HCT116 (cell line): ENCODE data around the gene CPT2. TPM values are rescaled to one million over a fixed set of nuclear protein-coding genes. Genes with fewer than 3 reads are reported as not detected.

Experiments
- ATAC-seq: fragments of 200-7000 bp; cut with Tn5 transposase; 2 replicates; pipeline ENCODE4 v1.9.1; 2020; ENCODE audit warnings: mild to moderate bottlenecking, moderate library complexity
- BruUV-seq: library from RNA; stranded (reverse); fragments of 400-500 nt; replicated peaks from 2 replicates; lab custom pipeline; 2021; lab: Mats Ljungman, UMichigan
- CTCF ChIA-PET: fragments of 300-600 bp; sonication (Branson Sonifier 250); formaldehyde crosslinking; loops from one replicate; lab custom pipeline; 2021; ENCODE audit warnings: antibody characterized with exemption; lab: Charles Lee
- POLR2A ChIA-PET: fragments of 300-600, 350-600 bp; sonication (Branson Sonifier 250); formaldehyde crosslinking; loops from one replicate; lab custom pipeline; 2021; ENCODE audit warnings: antibody characterized with exemption; lab: Charles Lee
- RAD21 ChIA-PET, 2 experiments: fragments of 300-600 bp; sonication (Branson Sonifier 250); formaldehyde crosslinking; loops; one replicate each; lab custom pipeline; 2023; ENCODE audit warnings: low total read pairs in 2 of 2; ENCODE audit not compliant: uncharacterized antibody in 2 of 2, unreplicated experiment in 2 of 2, low non-redundant PET in 1 of 2; lab: Charles Lee
- DNase-seq: peaks from one replicate; pipeline ENCODE4 v3.0.0-alpha.2; 2010; ENCODE audit warnings: low read depth, low spot score
- H2AFZ ChIP-seq: fragments of 200-600 bp; shearing (Covaris generic), sonication (generic); 2 replicates; pipeline ENCODE4 v1.6.1; 2017; ENCODE audit warnings: low read depth, mixed run types, mixed read lengths, antibody characterized with exemption, low read length; ENCODE audit not compliant: poor library complexity, severe bottlenecking
- H3K27ac ChIP-seq: 2 replicates; pipeline ENCODE4 v1.5.1; 2012; ENCODE audit warnings: low read depth, low read length
- H3K27me3 ChIP-seq: fragments of 200-600 bp; sonication (generic); 2 replicates; pipeline ENCODE4 v1.6.1; 2016; ENCODE audit warnings: mixed run types, low read length, mixed read lengths; ENCODE audit not compliant: insufficient read depth
- H3K36me3 ChIP-seq, 2 experiments: fragments of 200-500 bp in 1 of 2; fragments of 200-600 bp in 1 of 2; sonication (Bioruptor generic) in 1 of 2; sonication (generic) in 1 of 2; 2 replicates each; pipeline versions ENCODE4 v1.5.1 to v1.6.1; 2014 to 2016; ENCODE audit warnings: low read length in 2 of 2, inconsistent platforms in 1 of 2, mixed read lengths in 1 of 2, mixed run types in 1 of 2; ENCODE audit not compliant: insufficient read depth in 2 of 2, control insufficient read depth in 1 of 2
- H3K4me1 ChIP-seq, 2 experiments: fragments of 200-600 bp in 1 of 2; sonication (generic) in 1 of 2; 2 replicates each; pipeline versions ENCODE4 v1.5.1 to v1.6.1; 2012 to 2017; ENCODE audit warnings: low read length in 2 of 2, inconsistent platforms in 1 of 2, mild to moderate bottlenecking in 1 of 2, mixed read lengths in 1 of 2, mixed run types in 1 of 2, moderate library complexity in 1 of 2; ENCODE audit not compliant: insufficient read depth in 2 of 2, control insufficient read depth in 1 of 2
- H3K4me2 ChIP-seq: fragments of 200-600 bp; sonication (generic); 2 replicates; pipeline ENCODE4 v1.6.1; 2017; ENCODE audit warnings: mixed run types, low read length, mixed read lengths
- H3K4me3 ChIP-seq, 2 experiments: fragments of 200-600 bp in 1 of 2; sonication (generic) in 1 of 2; replicated peaks in 1 of 2; 2 replicates each; pipeline ENCODE4 v1.5.1; 2011 to 2016; ENCODE audit warnings: low read length in 2 of 2, control low read depth in 1 of 2, low read depth in 1 of 2, mild to moderate bottlenecking in 1 of 2, mixed read lengths in 1 of 2, mixed run types in 1 of 2
- H3K79me2 ChIP-seq: fragments of 200-600 bp; sonication (generic); 2 replicates; pipeline ENCODE4 v1.6.1; 2017; ENCODE audit warnings: mild to moderate bottlenecking, mixed run types, low read length, moderate library complexity, mixed read lengths; ENCODE audit not compliant: insufficient read depth
- H3K9ac ChIP-seq: fragments of 200-600 bp; sonication (generic); 2 replicates; pipeline ENCODE4 v1.6.1; 2016; ENCODE audit warnings: low read length, mixed read lengths
- H3K9me2 ChIP-seq: fragments of 200-600 bp; sonication (generic), shearing (Covaris generic); 2 replicates; pipeline ENCODE4 v1.6.1; 2017; ENCODE audit warnings: mixed run types, mild to moderate bottlenecking, moderate library complexity; ENCODE audit not compliant: insufficient read depth
- H3K9me3 ChIP-seq, 2 experiments: fragments of 200-500 bp in 1 of 2; fragments of 200-600 bp in 1 of 2; sonication (Bioruptor generic) in 1 of 2; sonication (generic) in 1 of 2; 2 replicates each; pipeline ENCODE4 v1.6.1; 2014 to 2017; ENCODE audit warnings: low read length in 2 of 2, mixed read lengths in 2 of 2, inconsistent platforms in 1 of 2, low read depth in 1 of 2, mild to moderate bottlenecking in 1 of 2, mixed run types in 1 of 2, moderate library complexity in 1 of 2; ENCODE audit not compliant: control insufficient read depth in 1 of 2, insufficient read depth in 1 of 2
- H4K20me1 ChIP-seq: fragments of 200-600 bp; sonication (generic), shearing (Covaris generic); 2 replicates; pipeline ENCODE4 v1.6.1; 2017; ENCODE audit warnings: mixed run types, mild to moderate bottlenecking, moderate library complexity; ENCODE audit not compliant: insufficient read depth
- CBX3 ChIP-seq: IDR thresholded peaks from 2 replicates; pipeline ENCODE4 v1.6.1; 2012; ENCODE audit warnings: low read depth
- CEBPB ChIP-seq: IDR thresholded peaks from 2 replicates; pipeline ENCODE4 v1.6.1; 2012; ENCODE audit warnings: low read depth
- EZH2 ChIP-seq: fragments of 200-600 bp; sonication (generic); IDR thresholded peaks from 2 replicates; pipeline ENCODE4 v1.6.1; 2017; ENCODE audit warnings: antibody characterized with exemption, mixed run types
- FOSL1 ChIP-seq: IDR thresholded peaks from 2 replicates; pipeline ENCODE4 v1.6.1; 2012; ENCODE audit warnings: low read depth
- RAD21 ChIP-seq: IDR thresholded peaks from 2 replicates; pipeline ENCODE4 v1.6.1; 2012; ENCODE audit warnings: low read depth, mild to moderate bottlenecking
- SP1 ChIP-seq: IDR thresholded peaks from 2 replicates; pipeline ENCODE4 v1.6.1; 2012; ENCODE audit warnings: low read depth
- SRF ChIP-seq: IDR thresholded peaks from 2 replicates; pipeline ENCODE4 v1.6.1; 2012; ENCODE audit warnings: low read depth
- ZNF274 ChIP-seq: fragments of 200-500 bp; sonication (Bioruptor generic); IDR thresholded peaks from 2 replicates; pipeline ENCODE4 v1.6.1; 2014; ENCODE audit warnings: mild to moderate bottlenecking, low read depth, low read length, inconsistent platforms
- intact Hi-C: fragments of 100-400 bp; cut with micrococcal nuclease; formaldehyde crosslinking; loops from 2 replicates; pipeline ENCODE4 v1.10.0; 2022
- total RNA-seq: library from RNA; stranded (reverse); gene quantifications from one replicate; pipeline ENCODE4 v1.2.1, GENCODE V29; 2021; ENCODE audit not compliant: unreplicated experiment
- TF ChIP-seq, protein P1 (sequence below), 3 experiments: fragments of 200-600 bp in 1 of 3; sonication (generic) in 1 of 3; IDR thresholded peaks in 2 of 3; conservative IDR thresholded peaks in 1 of 3; 2 replicates each; pipeline ENCODE4 v1.5.1; 2012 to 2017; ENCODE audit warnings: low read depth in 2 of 3, low read length in 2 of 3, antibody characterized with exemption in 1 of 3, borderline replicate concordance in 1 of 3, control low read depth in 1 of 3, mild to moderate bottlenecking in 1 of 3, mixed read lengths in 1 of 3, mixed run types in 1 of 3, moderate library complexity in 1 of 3; ENCODE audit not compliant: insufficient read depth in 1 of 3

The CPT2 gene
- total RNA-seq, 1 experiment from 2014 or later: 18.1 TPM

DNA sequence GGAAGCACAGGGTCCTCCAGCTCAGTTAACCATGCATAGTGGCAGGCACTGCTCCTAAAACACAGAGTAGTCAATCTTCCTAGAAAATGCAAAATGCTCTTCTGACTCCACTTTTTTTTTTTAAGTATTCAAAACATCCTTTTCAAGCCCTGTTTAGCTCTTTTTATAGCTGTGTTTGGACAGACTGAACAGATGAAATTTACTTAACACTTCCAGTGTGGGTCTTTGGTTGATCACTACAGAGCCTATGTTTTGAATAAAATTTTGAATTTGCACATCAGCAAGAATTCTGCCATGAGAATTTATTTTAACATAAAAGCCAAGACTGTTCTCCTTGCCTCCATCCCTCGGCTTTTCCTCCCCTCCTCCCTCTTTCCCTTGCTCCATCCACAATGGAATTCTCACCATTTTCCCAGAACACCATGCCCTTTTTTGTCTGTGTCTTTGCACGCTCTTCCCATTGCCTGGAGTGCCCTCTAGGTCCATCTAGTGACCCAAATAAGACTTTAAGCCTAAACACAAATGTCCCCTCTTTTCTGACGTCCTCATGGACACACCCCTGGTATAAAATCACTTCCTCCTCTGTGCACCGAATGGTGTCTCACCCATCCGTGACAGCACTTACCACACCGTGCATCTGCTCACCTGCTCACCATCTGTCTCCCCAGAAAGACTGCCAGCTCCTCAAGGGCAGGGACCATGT, 24.0 kb upstream of the CPT2 start:
- BruUV-seq: no TSS peak

More for the DNA sequence above, 24.0 kb upstream of the CPT2 start:
- DNase-seq: no peak
- CTCF ChIA-PET: interaction anchor here (2.4 kb wide), 1 partner anchor 9 kb away, joined by 12 read pairs; no protein-coding TSS in a partner anchor
- RAD21 ChIA-PET: no interaction called here
- Histone ChIP-seq H4K20me1 (no peaks in the 10 kb centered on the region), H3K4me1 (peaks cover 3 to 6% of the 10 kb centered on the region in 2 experiments; a peak in 3 of 4 replicates), H3K9me3 (no peaks in the 10 kb centered on the region), H3K27ac (no peak overlapping the region)
- POLR2A ChIA-PET: no interaction called here
- TF ChIP-seq ZNF274 (no peak), SP1 (no peak), CEBPB (no peak), FOSL1 (no peak), EZH2 (no peak), RAD21 (peak; percentile 54), CBX3 (no peak), SRF (0 out of 2 replicates have a peak, but pooled peaks have one; percentile 45)
- TF ChIP-seq, protein P1, sequence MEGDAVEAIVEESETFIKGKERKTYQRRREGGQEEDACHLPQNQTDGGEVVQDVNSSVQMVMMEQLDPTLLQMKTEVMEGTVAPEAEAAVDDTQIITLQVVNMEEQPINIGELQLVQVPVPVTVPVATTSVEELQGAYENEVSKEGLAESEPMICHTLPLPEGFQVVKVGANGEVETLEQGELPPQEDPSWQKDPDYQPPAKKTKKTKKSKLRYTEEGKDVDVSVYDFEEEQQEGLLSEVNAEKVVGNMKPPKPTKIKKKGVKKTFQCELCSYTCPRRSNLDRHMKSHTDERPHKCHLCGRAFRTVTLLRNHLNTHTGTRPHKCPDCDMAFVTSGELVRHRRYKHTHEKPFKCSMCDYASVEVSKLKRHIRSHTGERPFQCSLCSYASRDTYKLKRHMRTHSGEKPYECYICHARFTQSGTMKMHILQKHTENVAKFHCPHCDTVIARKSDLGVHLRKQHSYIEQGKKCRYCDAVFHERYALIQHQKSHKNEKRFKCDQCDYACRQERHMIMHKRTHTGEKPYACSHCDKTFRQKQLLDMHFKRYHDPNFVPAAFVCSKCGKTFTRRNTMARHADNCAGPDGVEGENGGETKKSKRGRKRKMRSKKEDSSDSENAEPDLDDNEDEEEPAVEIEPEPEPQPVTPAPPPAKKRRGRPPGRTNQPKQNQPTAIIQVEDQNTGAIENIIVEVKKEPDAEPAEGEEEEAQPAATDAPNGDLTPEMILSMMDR (IDR thresholded peaks at IDR 0.05 in 2 of 3, conservative IDR thresholded peaks at IDR 0.05 in 1 of 3; ENCODE audit: borderline replicate concordance in 1 of 3, insufficient read depth in 1 of 3, low read depth in 2 of 3, low read length in 2 of 3): peak; percentile 13 to 34 (median 18); a peak in 2 of 6 replicates
- TF ChIP-seq, all 23 proteins: peak for 3
- Histone ChIP-seq H3K9me2 (no peaks in the 10 kb centered on the region), H3K27me3 (no peaks in the 10 kb centered on the region), H3K79me2 (no peaks in the 10 kb centered on the region), H3K36me3 (no peaks in the 10 kb centered on the region), H3K9ac (no peak overlapping the region), H3K4me3 (no peak overlapping the region), H2AFZ (peak overlapping the region; percentile 90), H3K4me2 (peak overlapping the region; percentile 40)
- peak; percentile 87 for ATAC-seq
- intact Hi-C loops: no loop called here
